ENCODE data around the gene NDUFA5.

Gene NDUFA5

DNA sequence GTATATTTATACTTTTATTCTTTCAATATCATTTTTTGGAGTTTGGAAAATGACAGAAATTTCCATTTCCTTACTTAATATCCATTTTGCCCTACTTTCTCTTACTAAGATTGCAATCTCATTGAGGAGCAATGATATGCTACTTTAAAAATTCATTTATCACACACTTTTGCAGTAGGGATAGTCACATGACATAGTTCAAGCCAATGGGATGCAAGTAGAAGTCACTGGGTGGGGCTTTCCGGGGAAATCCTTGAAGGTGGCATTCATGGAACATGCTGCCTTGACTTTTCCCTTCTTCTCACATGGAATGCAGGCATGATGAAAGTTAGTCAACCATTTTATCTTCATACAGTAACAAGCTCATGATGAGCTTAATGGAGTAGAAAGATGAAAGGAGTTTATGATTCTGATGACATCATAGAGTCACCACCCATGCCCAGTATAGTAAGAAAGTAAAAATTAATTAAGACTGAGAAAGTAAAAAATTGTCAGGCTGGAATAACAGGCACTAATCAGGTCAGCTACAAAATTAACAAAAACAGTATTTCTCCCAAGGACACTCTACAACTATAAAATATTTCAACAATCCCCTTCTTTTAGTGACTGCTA lies 56.6 kb downstream of the NDUFA5 start:
- DNase-seq: no peak

DNA sequence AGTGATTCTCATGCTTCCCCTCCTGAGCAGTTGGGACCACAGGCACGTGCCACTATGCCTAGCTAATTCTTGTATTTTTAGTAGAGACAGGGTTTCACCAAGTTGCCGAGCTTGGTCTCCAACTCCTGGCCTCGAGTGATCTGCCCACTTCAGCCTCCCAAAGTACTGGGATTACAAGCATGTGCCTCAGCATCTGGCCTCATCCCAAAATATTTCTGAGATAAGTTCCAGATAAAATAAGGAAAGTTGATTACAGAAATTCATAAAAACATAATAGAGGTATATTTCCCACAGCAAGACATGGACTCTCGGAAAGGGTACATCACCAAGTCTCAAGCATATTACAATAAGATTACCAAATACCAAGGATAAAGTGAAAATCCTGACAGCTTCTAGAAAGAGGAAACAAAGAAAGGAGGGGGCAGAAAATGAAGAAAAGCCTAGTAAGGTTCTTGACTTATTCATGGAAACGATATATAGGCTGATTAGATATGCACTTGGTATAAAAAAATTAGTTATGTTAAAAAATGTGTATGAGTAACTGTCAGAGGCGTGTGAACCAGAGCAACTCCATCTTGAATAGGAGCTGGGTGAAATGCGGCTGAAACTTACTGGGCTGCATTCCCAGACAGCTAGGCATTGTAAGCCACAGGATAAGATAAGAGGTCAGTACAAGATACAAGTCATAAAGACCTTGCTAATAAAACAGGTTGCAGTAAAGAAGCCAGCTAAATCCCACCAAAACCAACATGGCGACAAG lies 58.2 kb downstream of the NDUFA5 start:
- no peak for DNase-seq

- DNase-seq: no peak
Observed at GRCh38 chr7:123498601-123499000, 59.0 kb downstream of the NDUFA5 start.

GRCh38 chr7:123498031-123498430 lies 59.6 kb downstream of the NDUFA5 start:
- no peak for DNase-seq

GRCh38 chr7:123494193-123494796 lies 63.3 kb downstream of the NDUFA5 start:
- peak; percentile 50 for DNase-seq

DNA sequence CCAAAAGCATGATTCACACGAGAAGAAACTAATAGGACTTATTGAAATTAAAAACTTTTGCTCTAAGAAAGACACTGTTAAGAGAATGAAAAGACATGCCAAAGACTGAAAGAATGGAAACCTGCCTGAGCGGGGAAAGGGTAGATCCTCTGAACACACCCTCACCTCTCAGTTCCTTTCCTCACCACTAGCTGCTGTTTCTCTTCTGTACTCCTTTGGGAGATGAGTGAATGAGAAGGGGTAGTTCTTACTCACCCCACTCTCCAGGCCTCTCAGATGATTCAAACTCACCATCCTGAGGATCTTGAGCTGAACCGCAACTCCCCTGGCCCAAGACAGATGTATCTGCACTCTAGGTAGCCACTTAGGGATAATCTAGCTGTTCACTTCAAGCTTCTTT lies 65.1 kb downstream of the NDUFA5 start:
- no peak for DNase-seq

All from NCI-H1694 treated with DMSO at 0.1 percent for 48 hours (cell line).